ENCODE measurements around the gene NIF3L1.
"Not testable (repeated sequence)": the region's sequence is repeated elsewhere in the genome, so short reads cannot be mapped to it uniquely, and the experiment has no call there.

The NIF3L1 gene

DNA sequence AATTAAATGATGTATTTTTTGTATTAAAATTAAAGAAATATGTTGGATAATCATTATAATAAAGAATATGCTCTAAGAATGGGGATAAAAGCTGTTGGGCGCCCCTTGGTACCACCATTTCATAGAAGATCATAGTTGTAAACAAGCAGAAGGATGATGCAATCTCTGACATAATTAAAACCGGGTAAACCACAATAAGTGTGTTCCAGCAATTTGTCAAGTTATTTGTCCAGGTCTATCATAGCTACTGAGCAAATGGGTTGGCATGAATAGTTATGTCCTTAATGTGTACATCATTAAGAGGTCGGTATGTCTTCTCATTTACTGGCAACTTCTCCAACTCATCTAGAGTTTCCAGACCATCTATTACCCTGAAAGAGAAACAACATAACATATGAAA is 18.0 kb upstream of the NIF3L1 start:
- DNase-seq (ENCODE audit: low spot score) (no peak), FAIRE-seq (no peak)

DNA sequence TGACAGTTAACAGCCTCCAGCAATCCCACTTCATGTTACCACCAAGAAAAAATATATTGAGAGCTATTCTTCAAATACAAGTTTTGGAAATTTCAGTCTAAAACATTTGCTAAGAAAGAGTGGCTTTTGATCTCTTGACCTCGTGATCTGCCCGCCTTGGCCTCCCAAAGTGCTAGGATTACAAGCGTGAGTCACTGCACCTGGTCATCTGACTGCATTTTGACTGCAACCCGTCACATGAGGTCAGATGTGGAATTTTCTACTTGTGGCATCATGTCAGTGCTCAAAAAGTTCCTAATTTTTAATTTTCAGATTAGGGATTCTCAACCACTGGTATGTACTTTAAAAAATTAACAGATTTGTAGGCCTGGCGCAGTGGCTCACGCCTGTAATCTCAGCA is 15.6 kb upstream of the NIF3L1 start:
- FAIRE-seq (no peak), DNase-seq (ENCODE audit: low spot score) (no peak)

DNA sequence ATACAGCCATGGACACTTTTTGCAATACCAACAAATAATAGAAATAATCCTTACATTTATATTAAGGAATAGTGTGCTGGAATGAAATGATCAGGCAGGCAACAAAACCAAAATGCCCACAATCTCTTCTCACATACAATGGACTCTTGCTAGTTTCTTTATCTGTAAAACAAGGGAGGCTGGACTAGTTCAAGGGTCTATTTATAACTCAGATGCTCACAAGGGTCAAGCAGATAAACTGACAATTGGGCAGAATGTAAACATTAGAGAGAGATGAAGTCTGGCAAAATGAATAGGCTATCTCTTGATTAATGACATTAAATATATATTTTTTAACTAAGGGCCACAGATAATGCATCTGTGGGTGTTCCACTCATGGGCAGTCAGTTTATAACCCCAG is 11.7 kb upstream of the NIF3L1 start:
- FAIRE-seq, result no peak
- no peak for DNase-seq (ENCODE audit: low spot score)

DNA sequence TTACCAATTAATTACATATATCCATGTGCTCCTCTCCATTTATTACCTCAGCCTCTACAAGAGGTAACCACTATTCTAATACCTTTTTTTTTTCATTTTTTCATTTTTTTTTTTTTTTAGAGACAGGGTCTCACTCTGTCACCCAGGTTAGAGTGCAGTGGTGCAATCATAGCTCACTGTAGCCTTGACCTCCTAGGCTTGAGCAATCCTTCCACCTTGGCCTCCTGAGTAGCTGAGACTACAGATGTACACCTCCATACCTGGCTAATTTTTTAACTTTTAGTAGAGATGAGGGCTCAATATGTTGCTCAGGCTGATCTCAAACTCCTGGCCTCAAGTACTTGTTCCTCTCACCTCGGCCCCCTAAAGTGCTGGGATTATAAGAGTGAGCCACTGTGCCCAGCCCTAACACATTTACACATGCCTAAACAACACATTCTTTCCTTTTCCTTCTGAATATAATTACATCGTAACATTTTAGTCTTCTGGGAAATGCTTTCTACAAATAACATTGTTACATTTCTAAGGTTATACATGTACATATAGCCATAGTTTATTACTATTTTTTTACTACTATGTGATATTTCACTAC is 10.8 kb upstream of the NIF3L1 start:
- no peak for DNase-seq (ENCODE audit: low spot score)
- FAIRE-seq, result no peak

DNA sequence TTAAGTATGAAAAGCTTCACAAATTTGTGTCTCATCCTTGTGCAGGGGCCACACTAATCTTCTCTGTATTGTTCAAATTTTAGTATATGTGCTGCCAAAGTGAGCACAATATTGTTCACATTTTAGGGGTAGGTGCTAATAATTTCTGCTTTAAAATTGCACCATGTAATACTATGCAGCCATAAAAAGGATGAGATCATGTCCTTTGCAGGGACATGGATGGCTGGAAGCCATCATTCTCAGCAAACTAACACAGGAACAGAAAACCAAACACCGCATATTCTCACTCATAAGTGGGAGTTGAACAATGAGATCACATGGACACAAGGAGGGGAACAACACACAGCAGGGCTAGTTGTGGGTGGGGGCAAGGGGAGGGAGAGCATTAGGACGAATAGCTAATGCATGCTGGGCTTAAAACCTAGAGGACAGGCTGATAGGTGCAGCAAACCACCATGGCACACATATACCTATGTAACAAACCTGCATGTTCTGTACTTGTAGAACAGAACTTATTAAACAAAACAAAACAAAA is 7.4 kb upstream of the NIF3L1 start:
- DNase-seq (ENCODE audit: low spot score); FAIRE-seq: not testable (repeated sequence)

DNA sequence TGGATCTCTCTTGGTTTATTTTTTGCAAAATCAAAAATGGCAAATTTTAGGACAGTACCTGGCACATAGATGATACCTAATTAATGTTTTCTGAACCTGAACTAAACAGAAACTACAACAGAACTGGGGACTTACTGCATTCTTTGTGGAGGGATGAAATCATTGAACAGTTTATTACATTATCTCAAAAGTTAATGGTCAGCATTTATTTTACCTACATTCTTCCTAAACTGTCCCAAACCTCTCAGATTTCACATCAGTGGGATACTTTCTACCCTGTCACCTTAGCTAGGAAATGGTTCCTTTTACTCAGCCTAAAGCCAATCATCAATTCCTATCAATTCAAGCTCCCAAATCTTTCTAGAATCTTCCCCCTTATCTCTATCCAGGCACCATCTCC is 10.3 kb downstream of the NIF3L1 start:
- no peak for FAIRE-seq
- DNase-seq (ENCODE audit: low spot score), result no peak

DNA sequence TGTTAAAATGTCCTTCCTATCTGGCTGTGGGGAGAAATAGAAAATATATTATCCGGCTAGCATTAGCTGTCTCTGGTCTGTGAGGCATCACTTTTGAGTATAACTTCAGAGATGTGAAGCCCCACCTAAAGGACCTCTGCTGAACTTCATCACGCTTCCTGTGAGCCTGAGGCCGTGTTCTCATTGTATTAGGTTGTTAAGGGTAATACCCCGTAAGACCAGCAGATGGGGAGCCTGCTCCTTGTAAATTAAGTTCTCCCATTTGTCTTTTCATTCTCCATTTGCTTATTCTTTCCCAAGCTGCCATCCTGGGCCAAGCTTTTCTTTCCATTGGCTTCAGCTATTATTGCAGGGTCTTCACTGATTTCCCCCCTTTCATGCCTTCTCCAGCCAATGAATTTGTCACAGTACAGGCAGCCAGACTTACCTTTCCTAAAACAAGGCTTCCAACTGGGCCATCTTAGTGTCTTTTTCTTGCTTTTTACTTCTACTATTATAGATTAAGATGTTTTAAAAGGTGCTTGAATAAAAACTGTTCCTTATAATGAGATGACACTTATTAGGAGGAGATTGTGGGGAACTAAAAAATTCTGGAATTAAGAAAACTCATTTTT is 12.4 kb downstream of the NIF3L1 start:
- DNase-seq (ENCODE audit: low spot score) (peak; percentile 82), FAIRE-seq (no peak)

DNA sequence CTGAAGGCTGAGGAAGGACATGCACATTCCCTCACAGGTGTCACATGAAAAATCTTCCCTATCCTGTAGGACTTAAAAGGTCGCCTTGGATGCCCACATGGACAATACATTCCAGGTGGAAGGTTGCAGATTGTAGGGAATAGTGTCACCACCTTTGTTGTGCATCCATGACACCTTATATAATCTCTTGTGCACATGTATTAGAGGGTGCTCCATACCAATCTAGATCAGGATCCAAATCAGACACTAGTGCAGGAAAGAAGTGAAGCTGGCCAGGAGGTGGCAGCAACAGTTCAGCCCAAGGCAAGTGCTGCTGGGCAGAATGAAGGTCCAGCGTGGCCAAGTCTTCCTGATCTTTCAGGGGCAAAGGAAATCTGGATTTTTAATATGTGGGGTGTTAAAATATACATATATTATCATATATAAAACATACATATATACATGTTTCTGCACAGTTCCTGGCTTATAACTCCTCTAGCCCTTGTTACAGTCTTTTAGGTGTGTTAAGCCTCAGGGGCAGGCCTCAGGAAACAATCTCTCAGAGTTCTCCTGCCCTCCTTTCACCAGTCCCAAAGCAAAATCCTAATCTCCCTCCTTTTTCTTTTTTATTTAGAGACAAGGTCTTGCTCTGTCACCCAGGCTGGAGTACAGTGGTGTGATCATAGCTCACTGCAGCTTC is 16.6 kb downstream of the NIF3L1 start:
- DNase-seq (ENCODE audit: low spot score) (peak; percentile 52), FAIRE-seq (peak; percentile 27)

DNA sequence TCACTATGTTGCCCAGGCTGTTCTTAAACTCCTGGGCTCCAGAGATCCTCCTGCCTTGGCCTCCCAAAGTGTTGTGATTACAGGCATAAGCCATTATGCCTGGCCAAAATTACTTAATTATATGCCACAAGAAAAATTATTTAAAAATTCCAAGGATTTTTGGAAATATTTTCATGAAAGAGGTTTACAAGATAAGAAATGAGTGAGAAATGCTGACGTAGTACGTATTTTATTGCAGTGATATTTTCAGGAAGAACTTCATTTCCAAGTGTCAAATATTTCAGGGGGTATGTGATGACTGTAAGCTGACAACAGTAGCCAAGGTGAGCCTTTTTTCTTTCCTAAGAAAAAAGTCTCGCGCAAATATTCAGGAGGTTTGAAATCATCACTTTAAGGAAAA is 20.8 kb downstream of the NIF3L1 start:
- no peak for FAIRE-seq
- DNase-seq (ENCODE audit: low spot score), result no peak

DNA sequence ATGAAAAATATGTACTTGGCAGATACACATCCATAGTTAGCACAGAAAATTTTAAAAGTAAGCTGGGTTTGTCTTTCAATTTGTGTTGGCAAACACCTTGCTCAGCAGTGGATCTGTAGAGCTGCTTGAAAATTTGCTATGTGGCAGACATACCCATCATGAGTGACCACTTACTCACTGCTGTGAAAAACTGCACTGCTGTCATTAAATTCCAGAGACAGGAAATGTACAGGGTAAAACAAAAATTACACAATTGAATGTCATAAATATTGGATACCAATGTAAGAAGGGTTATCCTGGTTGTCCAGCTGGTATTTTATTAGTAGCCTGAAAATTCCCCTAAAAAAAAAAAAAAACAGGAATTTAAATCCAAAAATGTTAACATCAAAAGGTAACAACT is 24.5 kb downstream of the NIF3L1 start:
- DNase-seq (ENCODE audit: low spot score), result no peak
- no peak for FAIRE-seq

DNA sequence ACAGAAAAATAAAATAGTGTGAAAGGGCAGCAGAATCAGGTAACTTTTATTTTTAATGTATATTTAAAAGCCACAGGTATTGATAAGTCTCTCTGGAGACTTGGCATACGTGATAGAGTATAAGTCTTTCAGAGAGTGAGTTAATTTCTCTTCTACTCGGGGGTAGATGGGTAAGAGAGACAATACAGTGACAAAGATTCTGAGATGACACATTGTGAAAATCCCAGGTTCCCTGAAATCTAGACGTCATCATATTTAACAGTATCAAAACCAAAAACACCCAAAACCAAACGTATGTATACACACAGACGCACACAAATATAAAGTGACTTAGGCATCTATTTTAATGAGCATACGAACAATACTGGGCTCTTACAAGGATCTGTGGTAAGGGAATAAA is 33.3 kb downstream of the NIF3L1 start:
- FAIRE-seq, result no peak
- DNase-seq (ENCODE audit: low spot score), result no peak

DNA sequence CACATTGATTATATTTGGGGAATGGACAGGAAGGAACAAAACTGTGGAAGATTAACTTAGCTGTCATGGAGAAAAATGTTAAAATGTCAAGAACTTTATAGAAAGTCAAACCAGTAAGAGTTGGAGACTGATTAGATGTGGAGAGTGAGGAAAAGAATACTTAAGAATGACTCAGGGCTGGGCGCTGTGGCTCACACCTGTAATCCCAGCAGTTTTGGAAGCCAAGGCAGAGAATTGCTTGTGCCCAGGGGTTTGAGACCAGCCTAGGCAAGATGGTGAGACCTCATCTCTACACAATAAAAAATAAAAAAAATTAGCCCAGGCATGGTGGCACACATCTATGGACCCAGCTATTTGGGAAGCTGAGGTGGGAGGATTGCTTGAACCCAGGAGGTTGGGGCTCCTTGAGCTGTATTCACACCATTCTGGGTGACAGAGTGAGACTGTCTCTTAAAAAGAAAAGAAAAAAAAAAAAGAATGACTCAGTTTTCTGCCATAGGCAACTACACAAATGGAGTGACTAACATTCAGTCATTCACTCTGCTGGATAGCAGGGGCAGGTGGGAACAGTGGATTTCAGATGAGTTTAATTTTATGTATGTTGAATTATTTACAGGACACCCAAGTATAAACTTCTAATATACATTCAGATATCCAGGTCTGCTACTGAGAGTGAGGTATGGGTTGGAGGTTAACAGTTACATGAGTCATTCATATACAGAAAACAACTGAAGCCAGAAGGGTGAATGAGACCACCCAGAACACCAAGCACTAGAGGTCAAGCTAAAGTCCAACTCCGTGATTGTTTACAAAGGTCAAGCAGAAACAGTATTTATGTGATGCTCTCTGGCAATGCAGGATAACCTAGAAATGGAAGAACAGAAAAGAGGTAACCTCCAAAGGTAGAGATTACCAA is 40.4 kb downstream of the NIF3L1 start:
- DNase-seq (ENCODE audit: low spot score) (no peak), FAIRE-seq (no peak)

DNA sequence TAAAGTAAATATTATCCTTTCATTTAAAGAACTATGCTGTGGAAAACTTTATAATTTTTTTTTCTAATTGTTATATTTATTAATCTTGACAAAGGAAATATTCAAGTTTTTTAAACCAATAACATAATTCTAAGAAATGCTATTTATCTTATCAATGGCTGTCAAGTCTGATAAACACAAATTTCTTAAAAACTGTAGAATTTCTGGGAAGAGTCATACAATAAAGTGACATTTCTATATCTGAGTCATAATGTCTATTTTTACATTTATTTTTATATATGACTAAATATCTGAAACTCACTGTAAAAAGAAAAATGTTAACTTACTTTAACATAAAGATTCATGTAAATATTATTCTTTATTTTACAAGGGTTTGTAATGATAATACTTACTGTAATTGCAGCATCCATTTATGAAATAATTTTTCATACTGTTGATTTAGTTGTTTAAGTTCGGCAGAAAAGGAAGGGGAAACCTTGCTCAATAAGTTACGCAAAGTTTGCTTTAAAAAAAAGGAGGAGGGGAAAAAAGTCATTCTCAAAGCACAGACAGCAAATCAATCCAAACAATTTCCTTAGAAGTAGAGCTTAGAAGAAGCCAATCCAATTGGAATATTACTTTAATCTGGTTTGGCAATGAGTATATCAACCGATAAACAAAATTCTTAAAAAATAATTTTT is 41.9 kb downstream of the NIF3L1 start:
- no peak for FAIRE-seq
- no peak for DNase-seq (ENCODE audit: low spot score)

DNA sequence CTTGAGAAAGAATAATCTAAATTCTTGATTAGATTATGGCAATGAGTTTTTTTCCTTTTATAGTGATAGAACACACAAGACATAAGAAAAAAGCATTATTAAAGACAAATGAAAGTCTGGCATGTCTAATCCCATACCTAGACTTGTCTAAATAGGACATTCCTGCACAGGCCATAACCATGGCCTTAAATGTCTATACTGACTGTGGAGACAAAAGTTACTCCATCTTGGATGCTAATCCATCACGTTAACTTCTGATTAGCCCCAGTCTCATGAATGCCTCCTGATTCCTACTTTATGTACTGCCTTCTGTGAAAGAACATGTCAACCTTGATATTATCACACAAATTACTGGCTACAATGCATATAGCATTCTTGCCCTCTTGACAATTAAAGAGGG is 50.7 kb downstream of the NIF3L1 start:
- DNase-seq (ENCODE audit: low spot score) (no peak), FAIRE-seq (no peak)

DNA sequence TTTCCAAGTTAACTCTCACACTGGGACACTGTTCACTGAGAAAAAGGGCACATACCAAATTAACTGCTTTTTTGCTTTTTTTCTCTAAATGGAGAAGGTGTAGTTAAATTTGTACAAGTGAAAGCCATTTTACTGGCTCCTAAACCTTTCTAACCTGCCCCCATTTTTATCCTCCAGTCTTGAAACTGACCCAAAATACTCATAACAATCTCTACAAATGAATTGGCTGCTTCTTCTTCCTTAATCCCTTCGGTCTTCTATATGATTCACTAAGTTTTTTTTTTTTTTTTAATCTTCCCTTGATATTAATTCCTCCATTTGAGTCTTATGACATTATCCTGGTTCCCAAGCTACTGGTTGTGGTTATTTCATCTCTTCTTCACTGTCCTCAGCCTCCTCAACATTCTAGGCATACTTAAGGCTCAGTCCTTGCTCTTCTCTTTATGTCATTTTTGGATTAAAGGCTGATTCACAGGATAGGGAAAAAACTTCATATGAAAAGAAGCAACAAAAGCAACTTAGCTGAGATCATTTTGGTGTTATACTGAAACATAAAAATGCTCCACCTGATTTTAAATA is 54.4 kb downstream of the NIF3L1 start:
- no peak for FAIRE-seq
- no peak for DNase-seq (ENCODE audit: low spot score)

DNA sequence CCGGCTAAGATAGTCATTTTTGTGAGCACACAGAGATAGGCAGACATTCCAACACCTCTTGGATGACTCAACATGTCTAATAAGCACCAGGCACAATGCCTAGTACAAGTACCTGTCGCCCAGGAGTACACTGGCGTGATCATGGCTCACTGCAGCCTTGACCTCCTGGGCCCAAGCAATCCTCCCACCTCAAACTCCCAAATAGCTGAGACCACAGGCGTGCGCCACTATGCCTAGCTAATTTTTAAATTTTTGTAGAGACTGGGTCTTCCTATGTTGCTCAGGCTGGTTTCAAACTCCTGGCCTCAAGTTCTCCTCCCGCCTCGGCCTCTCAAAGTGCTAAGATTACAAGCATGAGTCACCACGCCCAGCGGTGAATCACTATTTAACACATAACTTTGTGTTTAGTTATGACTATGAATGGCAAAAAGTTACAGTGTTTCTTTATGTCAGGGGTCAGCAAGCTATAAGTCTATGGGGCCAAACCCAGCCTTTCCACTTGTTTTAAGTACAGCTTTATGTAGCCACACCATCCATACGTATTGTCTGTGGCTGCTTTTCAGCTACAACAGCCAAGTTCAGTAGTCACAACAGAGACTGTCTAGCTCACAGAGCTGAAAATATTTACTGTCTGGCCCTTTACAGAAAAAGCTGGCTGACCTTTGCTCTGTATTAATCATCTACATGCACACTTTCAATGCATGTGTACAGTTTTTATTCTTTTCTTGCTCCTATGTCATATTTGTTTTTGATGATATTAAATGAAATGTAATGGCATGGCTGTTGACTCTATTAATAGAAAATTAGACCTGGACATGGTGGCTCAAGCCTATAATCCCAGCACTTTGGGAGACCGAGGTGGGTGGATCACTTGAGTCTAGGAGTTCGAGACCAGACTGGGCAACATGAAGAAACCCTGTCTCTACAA is 55.6 kb downstream of the NIF3L1 start:
- DNase-seq (ENCODE audit: low spot score), result peak; percentile 33
- FAIRE-seq, result peak; percentile 35

DNA sequence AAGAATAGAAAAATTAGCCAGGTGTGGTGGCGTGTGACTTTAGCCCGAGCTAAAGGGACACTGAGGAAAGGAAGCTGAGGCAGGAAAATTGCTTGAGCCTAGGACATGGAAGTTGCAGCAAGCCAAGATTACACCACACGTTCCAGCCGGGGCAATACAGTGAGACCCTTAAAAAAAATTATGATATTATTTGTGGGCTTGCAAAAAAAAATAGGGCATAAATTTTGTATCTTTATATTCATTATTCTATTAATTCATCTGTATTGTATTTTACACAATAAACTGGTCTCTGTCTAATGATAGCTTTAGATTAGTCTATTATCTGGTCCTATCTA is 56.2 kb downstream of the NIF3L1 start:
- FAIRE-seq, result no peak
- DNase-seq (ENCODE audit: low spot score), result no peak

DNA sequence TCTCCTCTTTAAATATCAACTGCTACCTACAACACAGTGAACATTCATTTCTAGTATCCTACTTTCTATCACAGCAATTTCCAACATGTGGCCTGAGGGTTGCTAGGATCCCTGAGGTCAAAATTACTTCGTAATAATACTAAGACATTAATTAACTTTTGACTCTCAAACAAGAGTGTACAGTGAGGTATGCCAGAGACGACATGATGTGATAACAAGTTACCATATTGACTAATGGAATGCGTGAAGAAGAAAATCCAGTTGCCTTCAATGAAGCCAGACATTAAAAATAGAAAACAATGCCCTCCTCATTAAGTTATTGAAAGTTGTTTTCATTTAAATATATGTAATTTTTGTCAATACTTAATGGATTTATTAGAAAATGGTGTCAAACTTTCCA is 61.2 kb downstream of the NIF3L1 start:
- no peak for DNase-seq (ENCODE audit: low spot score)
- no peak for FAIRE-seq
